ENCODE results near the gene TUBG2.
"Not testable (repeated sequence)": the region's sequence is repeated elsewhere in the genome, so short reads cannot be mapped to it uniquely, and the experiment has no call there.

The TUBG2 gene

GRCh38 chr17:42655528-42655927 lies 3.6 kb upstream of the TUBG2 start:
- no peak for DNase-seq (ENCODE audit: low read depth in 2 of 2)

- DNase-seq (ENCODE audit: low read depth in 2 of 2): no peak
Measured at GRCh38 chr17:42657824-42658588, 1.1 kb upstream of the TUBG2 start.

GRCh38 chr17:42659932-42660274 lies 819 bp downstream of the TUBG2 start:
- not testable (repeated sequence) for DNase-seq (ENCODE audit: low read depth in 2 of 2)

GRCh38 chr17:42660692-42661345 lies 1.7 kb downstream of the TUBG2 start:
- no peak for DNase-seq (ENCODE audit: low read depth in 2 of 2)

- DNase-seq (ENCODE audit: low read depth in 2 of 2): no peak
Measured at GRCh38 chr17:42665581-42666001, 6.5 kb downstream of the TUBG2 start.

- DNase-seq (ENCODE audit: low read depth in 2 of 2): not testable (repeated sequence)
Measured at GRCh38 chr17:42666126-42666525, 7.0 kb downstream of the TUBG2 start.

GRCh38 chr17:42667088-42667951 lies 8.2 kb downstream of the TUBG2 start:
- no peak for DNase-seq (ENCODE audit: low read depth in 2 of 2)

GRCh38 chr17:42669705-42669976 lies 10.6 kb downstream of the TUBG2 start:
- DNase-seq (ENCODE audit: low read depth in 2 of 2): no peak

- DNase-seq (ENCODE audit: low read depth in 2 of 2): no peak
Measured at GRCh38 chr17:42669977-42670788, 11.1 kb downstream of the TUBG2 start.

GRCh38 chr17:42670789-42671657 lies 11.9 kb downstream of the TUBG2 start:
- no peak for DNase-seq (ENCODE audit: low read depth in 2 of 2)

GRCh38 chr17:42672038-42672437 lies 13.0 kb downstream of the TUBG2 start:
- no peak for DNase-seq (ENCODE audit: low read depth in 2 of 2)

GRCh38 chr17:42673266-42673884 lies 14.3 kb downstream of the TUBG2 start:
- no peak for DNase-seq (ENCODE audit: low read depth in 2 of 2)

- DNase-seq (ENCODE audit: low read depth in 2 of 2): no peak
Measured at GRCh38 chr17:42673885-42674754, 15.0 kb downstream of the TUBG2 start.

GRCh38 chr17:42674755-42675347 lies 15.8 kb downstream of the TUBG2 start:
- no peak for DNase-seq (ENCODE audit: low read depth in 2 of 2)

GRCh38 chr17:42675348-42675964 lies 16.4 kb downstream of the TUBG2 start:
- DNase-seq (ENCODE audit: low read depth in 2 of 2): no peak

GRCh38 chr17:42675965-42676423 lies 16.9 kb downstream of the TUBG2 start:
- DNase-seq (ENCODE audit: low read depth in 2 of 2): no peak

- DNase-seq (ENCODE audit: low read depth in 2 of 2): no peak
Measured at GRCh38 chr17:42676424-42677011, 17.4 kb downstream of the TUBG2 start, which contains the start of gene PLEKHH3. TSS of gene PLEKHH3 (minus strand) at chr17:42676994. CDS start at chr17:42676563, 431 bp downstream.

Data from stimulated activated CD8-positive, alpha-beta memory T cell treated with anti-CD3 and anti-CD28 coated beads, Interleukin-15, amount 100 ng/mL, for 48 hours (primary cell).